ENCODE data around the gene SOS2. TPM values are rescaled to one million over a fixed set of nuclear protein-coding genes. Genes with fewer than 3 reads are reported as not detected.

Gene SOS2
- total RNA-seq, 1 donor from 2014 or later = 45.9 TPM

DNA sequence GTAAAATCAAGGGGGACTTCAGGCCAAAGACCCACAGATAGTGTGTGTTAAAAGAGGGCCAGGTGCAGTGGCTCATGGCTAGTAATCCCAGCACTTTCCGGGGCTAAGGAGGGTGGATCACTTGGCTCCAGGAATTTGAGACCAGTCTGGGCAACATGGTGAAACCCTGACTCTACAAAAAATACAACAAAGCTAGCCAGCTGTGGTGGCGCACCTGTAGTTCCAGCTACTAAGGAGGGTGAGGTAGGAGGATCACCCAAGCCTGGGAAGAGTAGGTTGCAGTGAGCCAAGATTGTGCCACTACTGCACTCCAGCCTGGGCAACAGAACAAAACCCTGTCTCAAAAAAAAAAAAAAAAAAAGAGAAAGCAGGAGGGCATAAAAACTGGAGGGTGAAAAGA, 123.5 kb downstream of the SOS2 start:
- Histone ChIP-seq H3K9ac (ENCODE audit: low read depth in 1 of 3, low read length in 3 of 3) (no peak overlapping the region), H3K27me3 (ENCODE audit: control insufficient read depth in 3 of 3, insufficient read depth in 3 of 3, low read length in 3 of 3) (no peaks in the 10 kb centered on the region), H3K4me3 (ENCODE audit: low read length in 3 of 3) (no peak overlapping the region), H3K36me3 (ENCODE audit: control insufficient read depth in 3 of 3, insufficient read depth in 3 of 3, low read length in 3 of 3) (peaks cover 19 to 42% (median 32%) of the 10 kb centered on the region in 3 donors), H3K4me1 (ENCODE audit: control insufficient read depth in 3 of 3, insufficient read depth in 3 of 3, low read length in 3 of 3) (peaks cover 0 to 4% (median 0%) of the 10 kb centered on the region in 3 donors), H3K9me3 (ENCODE audit: control insufficient read depth in 3 of 3, low read length in 3 of 3) (no peaks in the 10 kb centered on the region), H3K27ac (ENCODE audit: low read depth, low read length) (no peak overlapping the region)

DNA sequence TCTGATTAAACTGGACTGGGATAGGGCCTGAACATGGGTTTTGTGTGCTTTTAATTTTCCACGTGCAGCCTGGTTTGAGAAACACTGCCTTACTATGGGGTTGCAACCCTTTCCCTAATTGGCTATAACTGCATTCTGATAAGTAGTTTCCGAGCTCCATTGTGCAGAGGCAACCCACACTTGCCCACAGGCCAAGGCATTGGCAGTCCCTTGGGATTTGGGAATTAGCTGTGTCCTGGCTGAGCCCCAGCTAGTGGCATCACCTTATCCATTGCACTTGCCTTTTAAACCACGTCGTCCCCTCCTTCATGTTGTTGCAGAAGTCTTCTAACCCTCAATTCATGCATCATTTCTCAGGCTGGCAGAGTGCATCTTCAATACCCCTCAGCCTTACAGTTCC, 125.2 kb downstream of the SOS2 start:
- Histone ChIP-seq H3K27me3 (ENCODE audit: control insufficient read depth in 3 of 3, insufficient read depth in 3 of 3, low read length in 3 of 3) (no peaks in the 10 kb centered on the region), H3K4me1 (ENCODE audit: control insufficient read depth in 3 of 3, insufficient read depth in 3 of 3, low read length in 3 of 3) (peaks cover 0 to 4% (median 0%) of the 10 kb centered on the region in 3 donors), H3K9ac (ENCODE audit: low read depth in 1 of 3, low read length in 3 of 3) (no peak overlapping the region), H3K27ac (ENCODE audit: low read depth, low read length) (no peak overlapping the region), H3K4me3 (ENCODE audit: low read length in 3 of 3) (no peak overlapping the region), H3K9me3 (ENCODE audit: control insufficient read depth in 3 of 3, low read length in 3 of 3) (no peaks in the 10 kb centered on the region), H3K36me3 (ENCODE audit: control insufficient read depth in 3 of 3, insufficient read depth in 3 of 3, low read length in 3 of 3) (peaks cover 14 to 31% (median 17%) of the 10 kb centered on the region in 3 donors)

DNA sequence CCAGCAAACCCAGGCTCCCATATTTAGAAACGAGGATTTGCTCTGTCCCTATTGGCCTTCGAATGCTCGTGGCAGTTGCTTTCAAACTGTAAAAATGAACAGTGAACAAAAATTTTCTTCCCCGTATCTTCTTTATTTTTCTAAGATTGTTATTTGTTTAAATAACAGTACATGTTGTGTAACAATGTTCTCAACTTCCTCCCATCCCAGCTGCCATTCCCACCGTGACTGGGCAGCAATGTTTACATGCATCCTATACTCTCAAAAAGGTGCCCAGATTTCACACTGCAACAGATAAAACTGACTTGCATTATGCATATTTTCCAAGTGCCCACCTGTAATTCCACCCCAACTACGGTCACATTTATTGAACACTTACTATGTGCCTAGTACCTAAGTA, 127.8 kb downstream of the SOS2 start:
- no peak overlapping the region for H3K4me3 ChIP-seq (ENCODE audit: low read length in 3 of 3)
- no peaks in the 10 kb centered on the region for H3K9me3 ChIP-seq (ENCODE audit: control insufficient read depth in 3 of 3, low read length in 3 of 3)
- H3K9ac ChIP-seq (ENCODE audit: low read depth in 1 of 3, low read length in 3 of 3) = no peak overlapping the region
- H3K27me3 ChIP-seq (ENCODE audit: control insufficient read depth in 3 of 3, insufficient read depth in 3 of 3, low read length in 3 of 3) = no peaks in the 10 kb centered on the region
- H3K27ac ChIP-seq (ENCODE audit: low read depth, low read length) = no peak overlapping the region
- H3K4me1 ChIP-seq (ENCODE audit: control insufficient read depth in 3 of 3, insufficient read depth in 3 of 3, low read length in 3 of 3) = peaks cover 0 to 4% (median 0%) of the 10 kb centered on the region in 3 donors
- H3K36me3 ChIP-seq (ENCODE audit: control insufficient read depth in 3 of 3, insufficient read depth in 3 of 3, low read length in 3 of 3) = peaks cover 3 to 13% (median 9%) of the 10 kb centered on the region in 3 donors

DNA sequence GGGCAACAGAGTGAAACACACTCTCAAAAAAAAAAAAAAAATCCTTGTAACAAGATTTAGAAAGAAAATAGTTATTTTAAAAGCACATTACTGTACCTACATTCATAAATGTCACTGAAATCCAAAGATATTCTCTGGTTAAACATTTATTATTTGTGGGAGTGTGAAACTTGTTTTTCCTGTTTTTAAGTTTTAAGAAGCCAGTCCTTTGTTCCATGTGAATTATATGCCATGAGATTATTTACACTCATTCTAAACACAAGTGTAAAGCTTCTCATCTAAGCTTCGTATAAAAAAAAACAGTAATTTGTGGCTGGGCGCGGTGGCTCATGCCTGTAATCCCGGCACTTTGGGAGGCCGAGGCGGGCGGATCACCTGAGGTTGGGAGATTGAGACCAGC, 130.0 kb downstream of the SOS2 start:
- Histone ChIP-seq H3K9me3 (ENCODE audit: control insufficient read depth in 3 of 3, low read length in 3 of 3) (no peaks in the 10 kb centered on the region), H3K4me3 (ENCODE audit: low read length in 3 of 3) (no peak overlapping the region), H3K9ac (ENCODE audit: low read depth in 1 of 3, low read length in 3 of 3) (no peak overlapping the region), H3K27me3 (ENCODE audit: control insufficient read depth in 3 of 3, insufficient read depth in 3 of 3, low read length in 3 of 3) (no peaks in the 10 kb centered on the region), H3K36me3 (ENCODE audit: control insufficient read depth in 3 of 3, insufficient read depth in 3 of 3, low read length in 3 of 3) (peaks cover 0 to 10% (median 6%) of the 10 kb centered on the region in 3 donors), H3K4me1 (ENCODE audit: control insufficient read depth in 3 of 3, insufficient read depth in 3 of 3, low read length in 3 of 3) (peaks cover 0 to 4% (median 0%) of the 10 kb centered on the region in 3 donors), H3K27ac (ENCODE audit: low read depth, low read length) (no peak overlapping the region)

DNA sequence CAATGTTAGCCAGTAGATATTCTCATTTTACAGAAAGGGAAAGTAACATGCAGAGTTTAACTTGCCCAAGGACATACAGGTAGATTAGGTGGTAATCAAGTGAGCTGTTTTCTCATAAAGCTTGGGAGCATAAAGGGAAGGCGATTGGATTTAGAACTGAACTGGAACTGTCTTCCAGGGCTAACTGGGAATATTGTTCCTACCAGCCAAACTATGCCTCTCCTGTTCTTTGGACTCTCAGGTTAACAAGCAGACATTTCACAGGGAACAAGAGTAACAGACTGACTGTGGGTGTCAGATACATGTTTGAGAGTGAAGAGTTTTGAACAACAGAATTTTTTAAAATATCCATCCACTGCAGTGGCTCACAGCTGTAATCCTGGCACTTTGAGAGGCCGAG, 130.6 kb downstream of the SOS2 start:
- H3K27me3 ChIP-seq (ENCODE audit: control insufficient read depth in 3 of 3, insufficient read depth in 3 of 3, low read length in 3 of 3) = no peaks in the 10 kb centered on the region

DNA sequence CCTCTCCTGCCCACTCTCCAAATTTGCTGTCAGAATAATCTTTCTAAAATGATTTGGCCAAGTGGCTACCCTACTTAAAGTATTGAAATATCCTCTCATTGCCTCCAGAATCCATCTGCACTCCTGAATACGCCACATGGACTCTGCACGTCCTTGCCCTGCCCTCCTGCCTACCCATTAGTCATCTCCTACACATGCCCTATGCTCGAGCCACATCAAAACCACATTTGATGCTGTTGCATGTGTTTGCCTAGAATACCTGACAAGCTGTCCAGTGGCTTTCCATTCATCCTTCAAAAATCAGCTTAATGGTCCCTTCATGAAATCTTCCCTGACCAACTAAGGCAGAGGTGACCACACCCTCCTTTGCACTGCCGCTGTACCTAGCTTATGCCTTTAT, 132.0 kb downstream of the SOS2 start:
- H3K27ac ChIP-seq (ENCODE audit: low read depth, low read length) = no peak overlapping the region
- no peak overlapping the region for H3K9ac ChIP-seq (ENCODE audit: low read depth in 1 of 3, low read length in 3 of 3)
- no peaks in the 10 kb centered on the region for H3K9me3 ChIP-seq (ENCODE audit: control insufficient read depth in 3 of 3, low read length in 3 of 3)
- no peak overlapping the region for H3K4me3 ChIP-seq (ENCODE audit: low read length in 3 of 3)
- H3K27me3 ChIP-seq (ENCODE audit: control insufficient read depth in 3 of 3, insufficient read depth in 3 of 3, low read length in 3 of 3) = no peaks in the 10 kb centered on the region
- peaks cover 0 to 10% (median 0%) of the 10 kb centered on the region in 3 donors for H3K36me3 ChIP-seq (ENCODE audit: control insufficient read depth in 3 of 3, insufficient read depth in 3 of 3, low read length in 3 of 3)
- no peaks in the 10 kb centered on the region for H3K4me1 ChIP-seq (ENCODE audit: control insufficient read depth in 3 of 3, insufficient read depth in 3 of 3, low read length in 3 of 3)

More for the DNA sequence above, 130.6 kb downstream of the SOS2 start:
- H3K36me3 ChIP-seq (ENCODE audit: control insufficient read depth in 3 of 3, insufficient read depth in 3 of 3, low read length in 3 of 3) = peaks cover 0 to 10% (median 0%) of the 10 kb centered on the region in 3 donors
- H3K9me3 ChIP-seq (ENCODE audit: control insufficient read depth in 3 of 3, low read length in 3 of 3) = no peaks in the 10 kb centered on the region
- H3K4me1 ChIP-seq (ENCODE audit: control insufficient read depth in 3 of 3, insufficient read depth in 3 of 3, low read length in 3 of 3) = peaks cover 0 to 4% (median 0%) of the 10 kb centered on the region in 3 donors
- no peak overlapping the region for H3K27ac ChIP-seq (ENCODE audit: low read depth, low read length)
- no peak overlapping the region for H3K9ac ChIP-seq (ENCODE audit: low read depth in 1 of 3, low read length in 3 of 3)
- H3K4me3 ChIP-seq (ENCODE audit: low read length in 3 of 3) = no peak overlapping the region

DNA sequence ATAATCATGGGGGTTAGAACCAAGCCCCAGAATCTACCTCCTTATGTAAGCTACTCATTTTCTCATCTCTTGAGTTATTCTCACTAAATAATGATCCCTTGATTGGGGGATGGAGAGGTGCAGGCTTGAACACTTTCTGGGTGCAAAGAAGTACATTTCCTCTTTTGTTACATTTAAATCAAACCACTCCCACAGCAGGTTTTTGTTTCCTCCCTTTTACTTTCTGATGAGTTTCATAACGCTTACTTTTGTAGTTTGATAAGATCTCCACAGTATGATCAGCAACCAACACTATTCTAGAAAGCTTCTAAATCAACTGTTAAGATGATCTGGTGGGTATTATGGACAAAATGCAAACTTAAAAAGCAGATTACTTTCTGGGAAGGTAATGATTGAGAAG, 135.5 kb downstream of the SOS2 start:
- H3K9me3 ChIP-seq (ENCODE audit: control insufficient read depth in 3 of 3, low read length in 3 of 3) = no peaks in the 10 kb centered on the region

DNA sequence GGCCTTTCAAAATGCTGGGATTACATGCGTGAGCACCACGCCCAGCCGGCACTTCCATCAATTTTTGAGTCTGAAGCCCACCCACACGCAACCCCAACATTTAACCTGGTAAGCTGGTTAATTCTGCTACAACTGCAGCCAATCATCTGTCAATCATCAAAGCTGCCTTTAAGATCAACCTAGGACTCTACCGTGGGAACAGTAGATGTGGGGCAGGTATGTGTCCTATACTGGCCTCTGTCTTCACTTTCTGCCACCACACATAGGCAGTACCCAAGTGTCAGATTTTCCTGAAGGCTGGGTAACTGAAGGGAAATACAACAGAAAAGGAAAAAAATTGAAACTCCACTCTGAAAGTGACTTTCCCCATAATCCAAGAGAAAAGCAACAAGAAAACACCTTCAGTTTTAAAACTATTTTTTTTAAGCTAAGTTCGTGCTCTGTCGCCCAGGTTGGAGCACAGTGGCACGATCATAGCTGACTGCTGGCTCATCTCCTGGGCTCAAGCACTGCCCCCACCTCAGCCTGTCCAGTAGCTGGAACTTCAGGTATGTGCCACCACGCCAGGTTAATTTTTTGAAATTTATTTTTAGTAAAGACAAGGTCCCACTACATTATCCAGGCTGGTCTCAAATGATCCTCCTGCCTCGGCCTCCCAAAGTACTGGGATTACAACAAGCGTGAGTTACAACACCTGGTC, 137.2 kb downstream of the SOS2 start:
- peaks cover 1 to 5% (median 2%) of the 10 kb centered on the region in 3 donors for H3K36me3 ChIP-seq (ENCODE audit: control insufficient read depth in 3 of 3, insufficient read depth in 3 of 3, low read length in 3 of 3)
- no peak overlapping the region for H3K9ac ChIP-seq (ENCODE audit: low read depth in 1 of 3, low read length in 3 of 3)
- H3K27ac ChIP-seq (ENCODE audit: low read depth, low read length) = no peak overlapping the region
- no peaks in the 10 kb centered on the region for H3K27me3 ChIP-seq (ENCODE audit: control insufficient read depth in 3 of 3, insufficient read depth in 3 of 3, low read length in 3 of 3)
- H3K4me3 ChIP-seq (ENCODE audit: low read length in 3 of 3) = no peak overlapping the region
- H3K9me3 ChIP-seq (ENCODE audit: control insufficient read depth in 3 of 3, low read length in 3 of 3) = no peaks in the 10 kb centered on the region
- H3K4me1 ChIP-seq (ENCODE audit: control insufficient read depth in 3 of 3, insufficient read depth in 3 of 3, low read length in 3 of 3) = no peaks in the 10 kb centered on the region

More for the DNA sequence above, 135.5 kb downstream of the SOS2 start:
- no peak overlapping the region for H3K4me3 ChIP-seq (ENCODE audit: low read length in 3 of 3)
- H3K36me3 ChIP-seq (ENCODE audit: control insufficient read depth in 3 of 3, insufficient read depth in 3 of 3, low read length in 3 of 3) = peaks cover 2 to 5% (median 2%) of the 10 kb centered on the region in 3 donors
- H3K27me3 ChIP-seq (ENCODE audit: control insufficient read depth in 3 of 3, insufficient read depth in 3 of 3, low read length in 3 of 3) = no peaks in the 10 kb centered on the region
- H3K27ac ChIP-seq (ENCODE audit: low read depth, low read length) = no peak overlapping the region
- H3K4me1 ChIP-seq (ENCODE audit: control insufficient read depth in 3 of 3, insufficient read depth in 3 of 3, low read length in 3 of 3) = no peaks in the 10 kb centered on the region
- H3K9ac ChIP-seq (ENCODE audit: low read depth in 1 of 3, low read length in 3 of 3) = no peak overlapping the region

DNA sequence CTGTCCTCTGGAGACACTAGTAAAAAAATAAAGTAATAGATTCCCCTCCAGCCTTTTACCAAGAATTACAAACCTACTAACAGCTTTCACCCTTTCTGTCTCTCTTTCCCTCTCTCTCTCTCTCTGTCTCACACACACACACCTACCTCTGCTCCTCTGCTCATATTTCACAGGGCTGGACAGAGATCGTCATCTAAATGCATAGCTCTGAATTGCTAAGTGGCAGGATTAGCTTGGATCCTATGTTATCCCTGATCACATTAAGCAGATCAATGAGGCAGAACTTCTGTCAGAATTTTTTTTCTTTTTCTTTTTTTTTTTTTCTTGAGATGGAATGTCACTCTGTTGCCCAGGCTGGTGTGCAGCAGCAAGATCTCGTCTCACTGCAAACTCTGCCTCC, 137.9 kb downstream of the SOS2 start:
- no peaks in the 10 kb centered on the region for H3K27me3 ChIP-seq (ENCODE audit: control insufficient read depth in 3 of 3, insufficient read depth in 3 of 3, low read length in 3 of 3)
- H3K27ac ChIP-seq (ENCODE audit: low read depth, low read length) = no peak overlapping the region
- peaks cover 2 to 5% (median 2%) of the 10 kb centered on the region in 3 donors for H3K36me3 ChIP-seq (ENCODE audit: control insufficient read depth in 3 of 3, insufficient read depth in 3 of 3, low read length in 3 of 3)
- no peak overlapping the region for H3K9ac ChIP-seq (ENCODE audit: low read depth in 1 of 3, low read length in 3 of 3)
- H3K9me3 ChIP-seq (ENCODE audit: control insufficient read depth in 3 of 3, low read length in 3 of 3) = no peaks in the 10 kb centered on the region
- no peak overlapping the region for H3K4me3 ChIP-seq (ENCODE audit: low read length in 3 of 3)
- H3K4me1 ChIP-seq (ENCODE audit: control insufficient read depth in 3 of 3, insufficient read depth in 3 of 3, low read length in 3 of 3) = no peaks in the 10 kb centered on the region

DNA sequence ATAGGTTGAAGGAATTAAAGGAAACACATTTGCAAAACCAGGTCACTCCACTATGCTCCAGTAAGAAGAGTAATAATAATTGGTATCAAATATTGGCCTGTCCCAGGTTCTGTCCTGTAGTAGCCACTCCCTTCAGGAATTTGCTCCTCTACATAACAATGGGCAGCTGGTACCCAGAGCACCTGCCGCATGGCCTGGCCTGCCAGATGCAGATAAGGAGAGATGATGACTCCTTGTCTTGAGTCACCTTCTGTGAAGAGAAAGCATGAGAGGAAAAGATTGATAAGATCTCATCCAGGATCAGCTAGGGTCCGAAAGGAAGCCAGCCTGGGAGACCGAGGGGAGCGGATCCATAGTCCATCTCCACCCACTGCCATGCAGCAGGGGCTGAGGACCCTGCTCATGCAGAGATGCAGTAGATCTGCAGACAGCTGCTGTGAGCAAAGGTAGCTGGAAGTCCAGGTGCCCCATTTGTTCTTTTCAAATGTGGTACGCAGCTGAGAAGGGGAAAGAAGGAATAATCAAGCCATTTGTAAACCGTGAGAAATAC, 139.3 kb downstream of the SOS2 start:
- Histone ChIP-seq H3K27me3 (ENCODE audit: control insufficient read depth in 3 of 3, insufficient read depth in 3 of 3, low read length in 3 of 3) (no peaks in the 10 kb centered on the region), H3K9me3 (ENCODE audit: control insufficient read depth in 3 of 3, low read length in 3 of 3) (no peaks in the 10 kb centered on the region), H3K4me3 (ENCODE audit: low read length in 3 of 3) (no peak overlapping the region), H3K9ac (ENCODE audit: low read depth in 1 of 3, low read length in 3 of 3) (no peak overlapping the region), H3K4me1 (ENCODE audit: control insufficient read depth in 3 of 3, insufficient read depth in 3 of 3, low read length in 3 of 3) (no peaks in the 10 kb centered on the region), H3K36me3 (ENCODE audit: control insufficient read depth in 3 of 3, insufficient read depth in 3 of 3, low read length in 3 of 3) (peaks cover 2 to 9% (median 2%) of the 10 kb centered on the region in 3 donors), H3K27ac (ENCODE audit: low read depth, low read length) (no peak overlapping the region)

All from skeletal muscle tissue (tissue), 4 donors.